NB4 (cell line): ENCODE measurements around the gene SPG21.

Experiments
- DNase-seq: peaks from one replicate; pipeline ENCODE4 v3.0.0; 2010; ENCODE audit warnings: low read depth
- H3K4me3 ChIP-seq: one replicate; pipeline ENCODE4 v1.5.1; 2011; ENCODE audit warnings: mild to moderate bottlenecking, low read depth, low read length, moderate library complexity
- MYC ChIP-seq: IDR thresholded peaks from 2 replicates; pipeline ENCODE4 v1.6.1; 2011; ENCODE audit warnings: low read depth, low read length
- POLR2A ChIP-seq: IDR thresholded peaks from 2 replicates; pipeline ENCODE4 v1.6.1; 2011; ENCODE audit warnings: mild to moderate bottlenecking; ENCODE audit not compliant: insufficient read length; ENCODE audit errors: extremely low read depth
- TF ChIP-seq, protein P1 (sequence below): IDR thresholded peaks from 2 replicates; pipeline ENCODE4 v1.6.1; 2011; ENCODE audit warnings: low read depth, low read length
- TF ChIP-seq, protein P2 (sequence below): IDR thresholded peaks from one replicate; pipeline ENCODE4 v1.5.1; 2012; ENCODE audit warnings: low read depth, low read length

The SPG21 gene

DNA sequence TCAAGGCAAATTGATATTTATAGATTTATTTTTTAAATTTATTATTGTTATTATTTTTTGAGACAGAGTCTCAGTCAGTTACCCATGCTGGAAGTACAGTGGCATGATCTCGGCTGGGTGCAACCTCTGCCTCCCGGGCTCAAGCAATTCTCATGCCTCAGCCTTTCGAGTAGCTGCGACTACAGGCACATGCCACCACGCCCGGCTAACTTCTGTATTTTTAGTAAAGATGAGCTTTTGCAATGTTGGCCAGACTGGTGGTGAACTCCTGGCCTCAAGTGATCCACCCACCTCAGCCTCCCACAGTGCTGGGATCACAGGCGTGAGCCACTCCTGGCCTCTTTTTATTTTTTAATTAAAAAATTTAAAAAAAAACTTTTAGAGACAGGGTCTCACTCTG lies 19.0 kb downstream of the SPG21 start:
- H3K4me3 ChIP-seq = no peak overlapping the region
- no peak for DNase-seq
- no peak for TF ChIP-seq POLR2A
- no peak for TF ChIP-seq MYC
- TF ChIP-seq, protein P1, sequence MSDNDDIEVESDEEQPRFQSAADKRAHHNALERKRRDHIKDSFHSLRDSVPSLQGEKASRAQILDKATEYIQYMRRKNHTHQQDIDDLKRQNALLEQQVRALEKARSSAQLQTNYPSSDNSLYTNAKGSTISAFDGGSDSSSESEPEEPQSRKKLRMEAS = no peak
- TF ChIP-seq, protein P2, sequence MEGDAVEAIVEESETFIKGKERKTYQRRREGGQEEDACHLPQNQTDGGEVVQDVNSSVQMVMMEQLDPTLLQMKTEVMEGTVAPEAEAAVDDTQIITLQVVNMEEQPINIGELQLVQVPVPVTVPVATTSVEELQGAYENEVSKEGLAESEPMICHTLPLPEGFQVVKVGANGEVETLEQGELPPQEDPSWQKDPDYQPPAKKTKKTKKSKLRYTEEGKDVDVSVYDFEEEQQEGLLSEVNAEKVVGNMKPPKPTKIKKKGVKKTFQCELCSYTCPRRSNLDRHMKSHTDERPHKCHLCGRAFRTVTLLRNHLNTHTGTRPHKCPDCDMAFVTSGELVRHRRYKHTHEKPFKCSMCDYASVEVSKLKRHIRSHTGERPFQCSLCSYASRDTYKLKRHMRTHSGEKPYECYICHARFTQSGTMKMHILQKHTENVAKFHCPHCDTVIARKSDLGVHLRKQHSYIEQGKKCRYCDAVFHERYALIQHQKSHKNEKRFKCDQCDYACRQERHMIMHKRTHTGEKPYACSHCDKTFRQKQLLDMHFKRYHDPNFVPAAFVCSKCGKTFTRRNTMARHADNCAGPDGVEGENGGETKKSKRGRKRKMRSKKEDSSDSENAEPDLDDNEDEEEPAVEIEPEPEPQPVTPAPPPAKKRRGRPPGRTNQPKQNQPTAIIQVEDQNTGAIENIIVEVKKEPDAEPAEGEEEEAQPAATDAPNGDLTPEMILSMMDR = no peak

DNA sequence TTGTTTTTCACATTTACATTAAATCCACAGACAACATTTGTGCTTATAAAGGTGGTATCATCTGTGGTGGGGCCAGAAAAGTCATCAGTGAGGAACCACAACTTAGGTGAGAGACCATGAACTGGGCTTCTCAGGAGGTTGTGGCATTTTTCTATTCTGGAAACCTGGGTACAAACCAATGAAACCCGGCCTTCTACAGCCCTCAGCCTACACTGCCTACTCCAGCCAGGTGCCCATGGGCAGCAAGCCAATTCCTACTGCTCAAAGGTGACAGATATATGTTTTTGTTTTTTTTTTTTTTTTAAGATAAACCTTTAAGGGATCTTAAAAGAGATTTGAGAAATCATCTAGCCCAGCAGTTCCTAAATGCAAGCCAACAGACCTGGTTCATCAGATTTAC lies 20.3 kb downstream of the SPG21 start:
- TF ChIP-seq POLR2A = no peak
- TF ChIP-seq, protein P1 = no peak
- H3K4me3 ChIP-seq = no peak overlapping the region
- no peak for DNase-seq

DNA sequence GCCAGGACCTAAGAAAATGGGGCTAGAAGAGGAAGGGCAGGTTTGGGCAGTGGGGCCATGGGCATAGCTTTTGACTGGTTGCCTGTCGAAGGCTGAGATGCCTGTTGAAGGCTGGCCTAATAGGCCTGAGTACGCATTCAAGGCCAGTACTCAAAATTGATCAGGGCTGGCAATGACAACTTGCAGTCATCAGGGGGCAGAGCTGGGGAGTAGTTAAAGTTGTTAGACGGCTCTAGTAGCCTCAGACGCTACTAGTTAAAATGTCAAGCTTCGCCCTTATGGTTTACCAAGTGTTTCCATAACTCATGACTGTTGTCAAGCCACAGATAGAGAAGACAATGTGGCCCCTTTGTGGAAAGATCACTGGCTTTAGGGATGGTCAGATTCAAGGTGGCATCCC lies 28.7 kb downstream of the SPG21 start:
- H3K4me3 ChIP-seq = no peak overlapping the region
- no peak for TF ChIP-seq MYC
- TF ChIP-seq, protein P2 = no peak
- TF ChIP-seq, protein P1 = no peak
- no peak for TF ChIP-seq POLR2A
- DNase-seq = no peak

DNA sequence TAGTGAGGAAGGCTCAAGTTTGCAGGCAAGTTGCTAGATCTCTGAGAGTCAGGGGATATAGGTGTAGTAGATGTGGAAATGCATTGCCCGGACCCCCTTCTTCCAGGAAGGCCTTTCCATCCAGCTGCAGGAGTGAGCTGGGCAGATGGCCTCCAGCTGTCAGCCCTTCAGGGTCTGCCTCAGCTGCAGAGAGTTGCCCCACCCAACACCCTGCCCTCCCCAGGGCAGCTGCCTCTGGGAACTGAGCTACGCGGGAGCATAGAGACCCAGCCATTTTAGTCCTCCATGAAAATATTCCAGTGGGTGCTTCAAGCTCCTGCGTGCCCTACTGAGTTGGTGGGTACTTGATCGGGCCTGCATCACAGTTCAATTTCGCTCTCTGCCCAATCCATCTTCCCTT lies 29.6 kb downstream of the SPG21 start:
- H3K4me3 ChIP-seq = no peak overlapping the region
- DNase-seq = no peak
- TF ChIP-seq POLR2A (no peak), MYC (no peak)
- TF ChIP-seq, protein P1 = no peak
- TF ChIP-seq, protein P2 = no peak

DNA sequence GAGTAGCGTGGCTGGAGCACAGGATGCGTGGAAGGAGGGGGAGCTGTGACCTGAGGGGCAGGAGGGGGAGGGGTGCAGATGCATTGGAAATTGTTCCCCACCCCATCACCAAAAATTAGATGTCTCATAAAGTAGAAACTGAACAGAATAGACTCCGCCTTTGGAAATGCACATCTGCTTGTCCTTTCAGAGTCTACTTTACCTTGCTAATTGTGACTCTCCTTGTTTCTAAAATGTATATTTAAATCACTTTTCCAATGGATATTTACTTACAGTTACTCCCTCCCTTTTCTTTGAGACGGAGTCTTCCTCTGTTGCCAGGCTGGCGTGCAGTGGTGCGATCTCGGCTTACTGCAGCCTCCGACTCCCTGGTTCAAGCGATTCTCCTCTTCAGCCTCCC lies 30.6 kb downstream of the SPG21 start:
- TF ChIP-seq, protein P1 = no peak
- no peak for TF ChIP-seq MYC
- TF ChIP-seq, protein P2 = no peak
- no peak for TF ChIP-seq POLR2A
- no peak for DNase-seq
- no peak overlapping the region for H3K4me3 ChIP-seq

DNA sequence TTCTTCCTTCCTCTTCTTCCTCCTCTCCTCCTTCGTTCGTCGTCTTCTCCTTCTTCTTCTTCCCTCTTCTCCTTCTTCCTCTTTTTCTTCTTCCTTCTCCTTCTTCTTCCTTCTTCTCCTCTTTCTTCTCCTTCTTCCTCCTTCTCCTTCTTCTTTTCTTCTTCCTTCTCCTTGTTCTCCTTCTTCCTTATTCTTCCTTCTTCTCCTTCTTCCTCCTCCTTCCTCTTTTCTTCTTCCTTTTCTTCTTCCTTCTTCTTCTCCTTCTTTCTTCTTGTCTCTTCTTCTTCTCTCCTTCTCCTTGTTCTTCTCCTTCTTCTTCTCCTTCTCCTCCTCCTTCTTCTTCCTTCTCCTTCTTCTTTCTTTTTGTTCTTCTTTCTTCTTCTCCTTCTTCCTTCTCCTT lies 35.3 kb downstream of the SPG21 start:
- H3K4me3 ChIP-seq = no peak overlapping the region
- TF ChIP-seq, protein P1 = no peak
- no peak for TF ChIP-seq POLR2A
- TF ChIP-seq, protein P2 = no peak
- TF ChIP-seq MYC = no peak
- no peak for DNase-seq
